IPS DF 6.9 (cell line): ENCODE measurements around the gene CCNDBP1.

Source experiments
- DNase-seq: peaks from one replicate; pipeline ENCODE4 v3.0.0-alpha.2; 2013; ENCODE audit warnings: low read depth, low spot score
- H3K27ac ChIP-seq: one replicate; pipeline ENCODE4 v1.5.1; 2013; ENCODE audit warnings: low read length, control low read depth
- H3K27me3 ChIP-seq: 2 replicates; pipeline ENCODE4 v1.6.1; 2013; ENCODE audit warnings: mild to moderate bottlenecking, low read length; ENCODE audit not compliant: control insufficient read depth, insufficient read depth
- H3K36me3 ChIP-seq: 2 replicates; pipeline ENCODE4 v1.6.1; 2013; ENCODE audit warnings: low read length; ENCODE audit not compliant: control insufficient read depth, insufficient read depth
- H3K4me1 ChIP-seq: 2 replicates; pipeline ENCODE4 v1.6.1; 2013; ENCODE audit warnings: low read length; ENCODE audit not compliant: control insufficient read depth, insufficient read depth
- H3K4me3 ChIP-seq: 2 replicates; pipeline ENCODE4 v1.5.1; 2013; ENCODE audit warnings: mild to moderate bottlenecking, low read length
- H3K9me3 ChIP-seq: 2 replicates; pipeline ENCODE4 v1.6.1; 2013; ENCODE audit warnings: low read length, inconsistent platforms; ENCODE audit not compliant: control insufficient read depth, insufficient read depth
- WGBS: extraction: QIAGEN DNeasy Blood & Tissue Kit; methylation state at CpG from one replicate; pipeline ENCODE4 v1.1.7; 2013; ENCODE audit warnings: mixed read lengths, missing lambda C conversion rate; ENCODE audit not compliant: insufficient read length, insufficient coverage; 5-methylcytosine and 5-hydroxymethylcytosine counted together

Gene CCNDBP1

GRCh38 chr15:43246261-43246774 is 61.1 kb downstream of the CCNDBP1 start:
- H3K36me3 ChIP-seq, result no peaks in the 10 kb centered on the region
- no CpG with 5 or more reads among the region's 6 CpGs for WGBS
- H3K27me3 ChIP-seq, result no peaks in the 10 kb centered on the region
- H3K4me3 ChIP-seq, result no peak overlapping the region
- no peak for DNase-seq
- no peaks in the 10 kb centered on the region for H3K9me3 ChIP-seq
- no peaks in the 10 kb centered on the region for H3K4me1 ChIP-seq
- no peak overlapping the region for H3K27ac ChIP-seq
